Right ventricle myocardium inferior (tissue), 1 donor: Measurements from ENCODE around the gene PEX10. TPM values are rescaled to one million over a fixed set of nuclear protein-coding genes. Genes with fewer than 3 reads are reported as not detected.

Source experiments
- ATAC-seq: fragments of 200-7000 bp; cut with Tn5 transposase; one replicate; pipeline ENCODE4 v1.9.1; 2020; ENCODE audit warnings: mild to moderate bottlenecking, moderate library complexity
- DNase-seq: peaks from one replicate; pipeline ENCODE4 v3.0.0; 2021; ENCODE audit errors: missing footprints
- intact Hi-C: fragments of 100-400 bp; cut with DNase I; formaldehyde crosslinking; loops from one replicate; pipeline ENCODE4 v1.11.0; 2022
- total RNA-seq: library from RNA; stranded (reverse); fragmentation: NEBNext Ultra II Directional; extraction: Animal tissue kit (Norgen Biotek cat#: 25700); gene quantifications from one replicate; pipeline ENCODE4 v1.2.1, GENCODE V29; 2021
- donor health status: DM: no; HTN: yes; CAD: no; lungs with severe emphysema.

PEX10 gene
- total RNA-seq, 1 donor from 2014 or later: 14.5 TPM

GRCh38 chr1:2411801-2412394, 466 bp downstream of the PEX10 start:
- intact Hi-C loops: loop anchor here (5.0 to 10.0 kb wide), 3 partner anchors 115 to 1013 kb away; partner anchors contain the start of gene PANK4
- no peak for ATAC-seq
- DNase-seq: no peak

- no peak for DNase-seq
- intact Hi-C loops: loop anchor here (5.0 to 10.0 kb wide), 3 partner anchors 118 to 1015 kb away; partner anchors contain the start of gene PANK4
- ATAC-seq: no peak
Measured at GRCh38 chr1:2409745-2410144, 2.6 kb downstream of the PEX10 start.

DNA sequence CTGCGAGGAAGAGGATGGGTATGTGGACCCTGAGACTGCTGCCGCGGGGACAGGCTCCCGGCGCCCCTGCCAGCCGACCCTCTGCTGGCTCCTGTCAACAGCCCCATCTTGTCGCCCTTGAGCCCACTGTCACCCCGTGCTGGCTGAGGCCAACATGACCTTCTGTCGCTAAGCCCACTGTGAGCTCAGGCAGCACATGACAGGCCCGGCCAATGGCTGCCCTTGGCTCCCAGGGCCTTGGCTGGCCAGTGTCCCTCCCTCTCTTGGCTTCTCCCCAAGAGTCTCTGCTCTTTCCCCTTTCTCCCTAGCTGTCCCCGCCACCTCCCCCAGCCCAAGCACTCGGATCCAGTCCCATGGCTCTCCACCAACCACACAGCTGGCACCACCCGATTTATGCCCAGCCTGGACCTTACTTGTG, 3.5 kb downstream of the PEX10 start:
- intact Hi-C loops: no loop called here
- DNase-seq (no peak), ATAC-seq (no peak)

DNA sequence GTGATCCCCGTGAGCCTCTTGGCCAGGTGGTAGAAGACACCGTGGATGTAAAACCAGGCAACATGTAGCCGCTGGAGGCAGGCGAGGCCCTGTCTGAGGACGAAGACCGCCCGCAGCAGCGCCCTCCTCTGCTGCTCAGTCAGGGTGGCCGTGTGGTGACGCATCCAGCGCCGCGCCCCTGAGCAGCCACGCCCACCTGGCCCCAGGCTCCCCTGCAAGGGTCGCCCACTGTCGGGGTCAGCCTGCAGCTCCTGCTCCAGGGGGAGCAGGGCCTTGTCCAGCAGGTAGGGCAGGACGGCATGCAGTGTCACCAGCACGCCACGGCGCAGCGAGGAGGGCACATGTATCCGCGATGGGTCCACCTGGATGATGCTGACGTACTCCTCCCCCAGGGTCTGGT, 3.9 kb downstream of the PEX10 start:
- ATAC-seq (no peak), DNase-seq (no peak)
- intact Hi-C loops: no loop called here

DNA sequence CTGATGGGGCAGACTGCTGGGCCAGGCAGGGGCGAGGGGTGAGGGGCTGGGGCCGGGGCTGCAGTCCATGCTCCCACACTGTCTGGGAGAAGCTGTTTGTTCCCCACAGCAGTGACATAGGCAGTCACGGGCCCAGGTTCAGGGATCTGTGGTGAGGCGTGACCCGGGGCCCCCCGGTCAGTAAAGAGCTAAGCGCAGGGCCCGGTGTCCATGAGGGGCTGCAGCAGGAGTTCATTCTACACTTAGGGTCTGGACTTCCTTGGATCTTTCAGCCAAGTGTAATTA, 4.4 kb downstream of the PEX10 start:
- intact Hi-C loops: no loop called here
- ATAC-seq (no peak), DNase-seq (no peak)

- intact Hi-C loops: no loop called here
- no peak for ATAC-seq
- DNase-seq: no peak
Measured at GRCh38 chr1:2407166-2407990, 5.0 kb downstream of the PEX10 start.

- ATAC-seq (no peak), DNase-seq (no peak)
- intact Hi-C loops: no loop called here
Measured at GRCh38 chr1:2406451-2407041, 5.8 kb downstream of the PEX10 start.

GRCh38 chr1:2405588-2406295, 6.6 kb downstream of the PEX10 start:
- intact Hi-C loops: no loop called here
- ATAC-seq (no peak), DNase-seq (no peak)

DNA sequence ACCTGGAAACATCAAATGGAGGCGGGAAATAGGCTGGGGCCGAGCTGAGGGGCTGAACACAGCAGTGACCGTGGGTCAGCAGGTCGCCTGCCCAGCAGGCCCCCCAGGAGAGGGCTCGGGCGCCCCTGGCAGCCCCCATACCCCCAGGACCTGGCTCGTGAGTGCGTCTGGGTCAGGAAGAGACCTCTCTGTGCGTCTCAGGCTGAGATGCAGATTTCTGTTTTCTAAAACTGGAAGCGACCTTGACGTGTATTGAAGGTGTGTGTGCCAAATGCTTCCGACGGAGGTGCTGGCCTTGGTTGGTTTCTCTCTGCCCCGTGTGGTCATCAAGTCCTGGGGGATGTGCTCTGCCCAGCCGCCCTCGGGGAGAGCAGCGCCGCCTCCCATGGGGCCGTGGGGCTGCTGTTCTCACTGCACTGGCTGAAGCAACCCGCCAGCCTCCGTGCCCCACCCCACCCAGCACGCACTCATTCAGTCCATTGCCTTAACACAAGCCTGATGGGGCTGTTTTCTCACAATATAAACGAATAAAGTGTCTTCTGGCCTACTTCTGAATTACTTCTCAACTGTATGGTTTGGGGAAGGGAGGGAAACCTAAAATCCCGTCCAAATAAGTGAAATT, 7.4 kb downstream of the PEX10 start:
- intact Hi-C loops: no loop called here
- ATAC-seq: no peak
- DNase-seq: no peak

- DNase-seq (no peak), ATAC-seq (no peak)
- intact Hi-C loops: no loop called here
Measured at GRCh38 chr1:2404142-2404889, 8.0 kb downstream of the PEX10 start.

GRCh38 chr1:2403273-2403672, 9.1 kb downstream of the PEX10 start:
- intact Hi-C loops: no loop called here
- DNase-seq: no peak

DNA sequence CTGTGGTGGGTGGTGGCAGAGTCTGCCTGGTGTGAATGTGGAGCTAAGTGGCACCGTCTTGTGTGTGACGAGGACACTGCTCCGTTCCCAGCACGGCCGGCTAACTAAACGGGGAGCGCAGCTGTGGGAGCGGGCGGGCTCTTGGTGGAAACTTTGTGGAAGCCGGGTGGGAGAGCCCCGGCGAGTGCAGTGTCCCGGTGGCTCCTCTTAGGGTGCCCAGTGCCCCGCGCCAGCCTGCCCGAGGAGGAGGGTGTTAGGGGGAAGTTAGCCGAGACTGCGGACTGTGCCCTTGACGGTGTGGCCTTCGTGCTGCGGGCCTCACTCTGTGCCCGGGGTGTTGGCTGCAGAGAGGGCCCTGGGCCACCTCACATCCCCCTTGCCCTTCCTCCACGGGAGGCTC, 9.9 kb downstream of the PEX10 start:
- ATAC-seq (no peak), DNase-seq (no peak)
- intact Hi-C loops: no loop called here

More at GRCh38 chr1:2403273-2403672, 9.1 kb downstream of the PEX10 start:
- no peak for ATAC-seq

GRCh38 chr1:2400950-2401649, 11.3 kb downstream of the PEX10 start:
- no peak for ATAC-seq
- no peak for DNase-seq
- intact Hi-C loops: no loop called here

GRCh38 chr1:2400576-2400909, 11.8 kb downstream of the PEX10 start:
- ATAC-seq: no peak
- intact Hi-C loops: no loop called here

DNA sequence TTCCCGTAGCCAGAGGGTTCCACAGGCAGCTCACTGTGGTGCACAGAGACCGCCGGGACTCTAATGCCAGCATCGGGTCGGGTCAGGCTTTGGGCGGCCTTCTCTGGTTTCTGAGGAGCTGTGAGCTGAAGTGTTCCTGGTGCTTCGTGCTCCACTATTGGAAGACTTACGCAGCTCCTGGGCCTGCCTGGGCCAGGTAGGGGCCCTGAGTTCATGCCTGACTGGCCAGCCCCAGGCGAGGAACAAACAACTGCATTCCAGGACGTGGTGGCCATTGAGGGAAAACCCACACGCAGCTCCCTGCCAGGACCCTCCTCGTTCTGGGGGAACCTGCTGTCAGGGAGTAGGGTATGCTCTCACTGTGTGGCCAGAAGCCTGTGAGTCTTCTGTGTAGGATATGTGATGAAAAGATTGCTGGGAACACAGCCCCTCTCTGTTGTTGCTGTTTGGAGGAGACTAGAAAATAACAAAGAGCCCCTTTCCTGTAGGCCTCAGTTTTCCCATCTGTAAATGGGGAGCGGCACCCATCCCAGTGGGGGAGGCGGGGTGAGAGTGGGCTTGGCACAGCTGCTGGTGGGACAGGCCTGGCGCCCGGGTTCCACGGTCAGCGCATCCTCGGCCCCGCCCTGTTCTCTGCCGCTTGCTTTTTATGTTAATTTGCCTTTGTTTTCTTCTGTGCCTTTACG, 12.3 kb downstream of the PEX10 start:
- ATAC-seq (no peak), DNase-seq (no peak)
- intact Hi-C loops: no loop called here

More at GRCh38 chr1:2400576-2400909, 11.8 kb downstream of the PEX10 start:
- DNase-seq: no peak

DNA sequence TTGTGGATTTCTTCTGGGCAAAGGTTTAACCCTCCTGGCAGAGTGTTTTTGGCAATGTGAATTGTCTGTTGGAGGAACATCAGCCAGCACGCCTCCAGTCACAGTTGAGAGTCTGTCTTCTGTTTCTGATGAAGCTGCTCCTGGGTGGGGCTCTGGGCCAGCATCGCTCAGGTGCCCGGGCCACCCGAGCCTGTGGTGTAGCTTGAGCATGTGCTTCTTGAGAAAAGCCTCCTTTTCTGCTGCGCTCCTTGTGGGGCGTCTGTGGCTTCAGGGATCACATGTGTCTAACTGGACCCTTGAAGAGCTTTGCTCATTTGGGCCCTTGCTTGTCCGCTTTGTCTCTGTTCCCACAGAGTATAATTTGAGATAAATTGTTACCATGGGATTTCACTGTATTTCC, 13.5 kb downstream of the PEX10 start:
- DNase-seq: no peak
- no peak for ATAC-seq
- intact Hi-C loops: no loop called here

- DNase-seq: no peak
- ATAC-seq: no peak
- intact Hi-C loops: no loop called here
Measured at GRCh38 chr1:2397007-2397679, 15.2 kb downstream of the PEX10 start.
